B cell (primary cell): ENCODE data around the gene PTPRN2. TPM values are rescaled to one million over a fixed set of nuclear protein-coding genes. Genes with fewer than 3 reads are reported as not detected.

Source experiments
- ATAC-seq: fragments of 200-7000 bp; cut with Tn5 transposase; one replicate; pipeline ENCODE4 v1.10.0; 2021; ENCODE audit warnings: low read depth, mild to moderate bottlenecking, moderate number of reproducible peaks, moderate library complexity
- CTCF ChIA-PET: fragments of 350-600 bp; sonication (Branson Sonifier 250); formaldehyde crosslinking; loops from one replicate; lab custom pipeline; 2021; ENCODE audit warnings: antibody characterized with exemption, inconsistent platforms; lab: Charles Lee
- POLR2A ChIA-PET: fragments of 350-600 bp; sonication (Branson Sonifier 250); formaldehyde crosslinking; loops from one replicate; lab custom pipeline; 2021; ENCODE audit warnings: antibody characterized with exemption; lab: Charles Lee
- DNase-seq: peaks from one replicate; pipeline ENCODE4 v3.0.0; 2013
- H2AFZ ChIP-seq: 2 replicates; pipeline ENCODE4 v1.6.1; 2012; ENCODE audit warnings: mild to moderate bottlenecking, low read depth, low read length; ENCODE audit not compliant: insufficient read depth, poor library complexity, severe bottlenecking
- H3K27ac ChIP-seq, 2 donors: 1 replicate in 1 of 2; 2 replicates in 1 of 2; pipeline ENCODE4 v1.5.1; 2012 to 2013; ENCODE audit warnings: low read length in 2 of 2, mild to moderate bottlenecking in 2 of 2, moderate library complexity in 1 of 2
- H3K27me3 ChIP-seq, 4 experiments: fragments of 200-600 bp in 1 of 4; sonication (generic) in 1 of 4; replicated peaks in 1 of 4; 1 replicate in 2 of 4; 2 replicates in 2 of 4; pipeline versions ENCODE4 v1.6.1 to v1.7.0; 2013 to 2016; ENCODE audit warnings: low read length in 3 of 4, mild to moderate bottlenecking in 2 of 4, mixed read lengths in 1 of 4, moderate library complexity in 1 of 4; ENCODE audit not compliant: insufficient read depth in 4 of 4, control insufficient read depth in 3 of 4; ENCODE audit errors: control extremely low read depth in 1 of 4
- H3K36me3 ChIP-seq, 2 experiments: replicated peaks in 1 of 2; 1 replicate in 1 of 2; 2 replicates in 1 of 2; pipeline versions ENCODE4 v1.6.1 to v1.7.1; 2013; ENCODE audit warnings: low read length in 1 of 2; ENCODE audit not compliant: insufficient read depth in 2 of 2, control insufficient read depth in 1 of 2; ENCODE audit errors: control extremely low read depth in 1 of 2, extremely low read depth in 1 of 2
- H3K4me1 ChIP-seq, 2 donors: fragments of 200-600 bp in 1 of 2; sonication (generic) in 1 of 2; 1 replicate in 1 of 2; 2 replicates in 1 of 2; pipeline versions ENCODE4 v1.5.1 to v1.6.1; 2013 to 2017; ENCODE audit warnings: low read length in 2 of 2; ENCODE audit not compliant: control insufficient read depth in 2 of 2, insufficient read depth in 2 of 2
- H3K4me2 ChIP-seq: replicated peaks from 2 replicates; pipeline ENCODE3; 2012; ENCODE audit warnings: mild to moderate bottlenecking, low read depth, low read length; ENCODE audit not compliant: poor library complexity, severe bottlenecking
- H3K4me3 ChIP-seq, 5 experiments: fragments of 200-600 bp in 1 of 5; sonication (generic) in 1 of 5; 1 replicate in 3 of 5; 2 replicates in 2 of 5; pipeline versions ENCODE4 v1.5.1 to v1.7.0; 2011 to 2016; ENCODE audit warnings: low read length in 4 of 5, mild to moderate bottlenecking in 4 of 5, low read depth in 2 of 5, control low read depth in 1 of 5, moderate library complexity in 1 of 5; ENCODE audit not compliant: insufficient read depth in 1 of 5; ENCODE audit errors: control extremely low read depth in 1 of 5, extremely low read depth in 1 of 5
- H3K79me2 ChIP-seq: fragments of 200-600 bp; sonication (generic); one replicate; pipeline ENCODE4 v1.6.0; 2016; ENCODE audit warnings: low read length; ENCODE audit not compliant: control insufficient read depth, insufficient read depth
- H3K9ac ChIP-seq: fragments of 200-600 bp; sonication (generic); 2 replicates; pipeline ENCODE4 v1.6.1; 2017; ENCODE audit warnings: mild to moderate bottlenecking, low read length, moderate library complexity
- H3K9me3 ChIP-seq, 3 donors: one replicate each; pipeline versions ENCODE4 v1.6.1 to v1.7.1; 2013; ENCODE audit warnings: low read length in 2 of 3; ENCODE audit not compliant: control insufficient read depth in 2 of 3, insufficient read depth in 1 of 3; ENCODE audit errors: control extremely low read depth in 1 of 3
- H4K20me1 ChIP-seq: 2 replicates; pipeline ENCODE4 v1.6.0; 2012; ENCODE audit warnings: mild to moderate bottlenecking, low read length; ENCODE audit not compliant: insufficient read depth, control insufficient read depth, poor library complexity, severe bottlenecking
- H3K27ac Mint-ChIP-seq: one replicate; pipeline ENCODE4 v1.8.0; 2021; ENCODE audit warnings: mixed read lengths
- H3K27me3 Mint-ChIP-seq: one replicate; pipeline ENCODE4 v1.8.0; 2021; ENCODE audit warnings: mixed read lengths
- H3K4me1 Mint-ChIP-seq: one replicate; pipeline ENCODE4 v1.8.0; 2021; ENCODE audit warnings: mixed read lengths
- H3K4me3 Mint-ChIP-seq: one replicate; pipeline ENCODE4 v1.8.0; 2021; ENCODE audit warnings: mixed read lengths
- H3K9me3 Mint-ChIP-seq: one replicate; pipeline ENCODE4 v1.8.0; 2022; ENCODE audit warnings: mixed read lengths; ENCODE audit not compliant: insufficient read depth
- EZH2 ChIP-seq: IDR thresholded peaks from 2 replicates; pipeline ENCODE4 v1.6.1; 2012; ENCODE audit warnings: borderline replicate concordance, low read depth, mild to moderate bottlenecking, moderate library complexity, low read length; ENCODE audit not compliant: insufficient read depth, poor library complexity, severe bottlenecking
- WGBS: methylation state at CpG from one replicate; pipeline ENCODE4 v1.1.5; 2013; ENCODE audit warnings: missing lambda C conversion rate; ENCODE audit not compliant: insufficient coverage; 5-methylcytosine and 5-hydroxymethylcytosine counted together
- intact Hi-C: fragments of 100-400 bp; cut with micrococcal nuclease; formaldehyde crosslinking; loops from one replicate; pipeline ENCODE4 v1.10.0; 2022
- polyA plus RNA-seq: library from polyadenylated mRNA; depleted of rRNA; stranded (reverse); fragments of >200 nt; gene quantifications from 2 replicates; pipeline ENCODE4 v1.2.3, GENCODE V29; 2012
- total RNA-seq, 2 donors: library from RNA; stranded (reverse); fragments of 120-200 nt in 1 of 2; gene quantifications; 1 replicate in 1 of 2; 2 replicates in 1 of 2; pipeline versions ENCODE4 v1.2.3 to v1.2.4, GENCODE V29; 2013 to 2022
- TF ChIP-seq, protein P1 (sequence below): fragments of 200-600 bp; IDR thresholded peaks from one replicate; pipeline ENCODE4 v1.8.0; 2022; ENCODE audit warnings: antibody characterized with exemption, mild to moderate bottlenecking

The PTPRN2 gene
- total and polyA plus RNA-seq, 2 donors (not counting 1 experiment from before 2014, with no cell fraction given): 2.0 to 5.0 TPM

DNA sequence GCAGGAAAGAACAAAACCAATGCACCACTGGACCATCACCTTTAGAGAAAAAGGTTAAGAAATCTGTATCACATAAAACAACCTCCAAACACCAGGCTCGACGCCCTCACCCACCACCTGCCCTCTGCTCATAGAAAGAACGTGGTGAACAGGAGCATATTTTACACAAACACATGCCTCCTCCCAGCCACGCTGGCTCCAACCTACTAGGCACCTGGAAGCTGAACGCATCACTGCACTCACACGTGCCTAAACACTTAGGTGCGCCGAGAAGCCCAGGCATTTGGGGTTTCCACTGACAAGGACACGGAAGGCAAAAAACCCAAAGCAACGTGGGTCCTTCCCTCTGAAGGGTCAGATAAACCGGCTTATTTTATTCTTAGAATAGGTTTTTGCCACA, 56.0 kb downstream of the PTPRN2 start:
- no peaks in the 10 kb centered on the region for H3K79me2 ChIP-seq
- ATAC-seq (no peak), DNase-seq (no peak)
- Mint-ChIP-seq H3K4me1 (peaks cover 8% of the 10 kb centered on the region), H3K27ac (no peak overlapping the region), H3K9me3 (no peaks in the 10 kb centered on the region), H3K27me3 (peaks cover 8% of the 10 kb centered on the region), H3K4me3 (no peak overlapping the region)
- H3K36me3 ChIP-seq: no peaks in the 10 kb centered on the region
- H3K4me1 ChIP-seq: no peaks in the 10 kb centered on the region
- H3K27me3 ChIP-seq: peaks cover 0 to 2% (median 0%) of the 10 kb centered on the region in 4 experiments
- no peak overlapping the region for H2AFZ ChIP-seq
- intact Hi-C loops: no loop called here
- WGBS: 89% methylated on average over 11 of the region's 11 CpGs
- H3K9me3 ChIP-seq: peaks cover 0 to 16% (median 0%) of the 10 kb centered on the region in 3 donors
- no peak overlapping the region for H3K4me2 ChIP-seq
- ChIA-PET CTCF (no interaction called here), POLR2A (no interaction called here)
- no peak overlapping the region for H3K4me3 ChIP-seq
- TF ChIP-seq, protein P1, sequence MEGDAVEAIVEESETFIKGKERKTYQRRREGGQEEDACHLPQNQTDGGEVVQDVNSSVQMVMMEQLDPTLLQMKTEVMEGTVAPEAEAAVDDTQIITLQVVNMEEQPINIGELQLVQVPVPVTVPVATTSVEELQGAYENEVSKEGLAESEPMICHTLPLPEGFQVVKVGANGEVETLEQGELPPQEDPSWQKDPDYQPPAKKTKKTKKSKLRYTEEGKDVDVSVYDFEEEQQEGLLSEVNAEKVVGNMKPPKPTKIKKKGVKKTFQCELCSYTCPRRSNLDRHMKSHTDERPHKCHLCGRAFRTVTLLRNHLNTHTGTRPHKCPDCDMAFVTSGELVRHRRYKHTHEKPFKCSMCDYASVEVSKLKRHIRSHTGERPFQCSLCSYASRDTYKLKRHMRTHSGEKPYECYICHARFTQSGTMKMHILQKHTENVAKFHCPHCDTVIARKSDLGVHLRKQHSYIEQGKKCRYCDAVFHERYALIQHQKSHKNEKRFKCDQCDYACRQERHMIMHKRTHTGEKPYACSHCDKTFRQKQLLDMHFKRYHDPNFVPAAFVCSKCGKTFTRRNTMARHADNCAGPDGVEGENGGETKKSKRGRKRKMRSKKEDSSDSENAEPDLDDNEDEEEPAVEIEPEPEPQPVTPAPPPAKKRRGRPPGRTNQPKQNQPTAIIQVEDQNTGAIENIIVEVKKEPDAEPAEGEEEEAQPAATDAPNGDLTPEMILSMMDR: no peak
- TF ChIP-seq EZH2: no peak
- H3K27ac ChIP-seq: no peak overlapping the region
- no peaks in the 10 kb centered on the region for H4K20me1 ChIP-seq
- no peak overlapping the region for H3K9ac ChIP-seq

DNA sequence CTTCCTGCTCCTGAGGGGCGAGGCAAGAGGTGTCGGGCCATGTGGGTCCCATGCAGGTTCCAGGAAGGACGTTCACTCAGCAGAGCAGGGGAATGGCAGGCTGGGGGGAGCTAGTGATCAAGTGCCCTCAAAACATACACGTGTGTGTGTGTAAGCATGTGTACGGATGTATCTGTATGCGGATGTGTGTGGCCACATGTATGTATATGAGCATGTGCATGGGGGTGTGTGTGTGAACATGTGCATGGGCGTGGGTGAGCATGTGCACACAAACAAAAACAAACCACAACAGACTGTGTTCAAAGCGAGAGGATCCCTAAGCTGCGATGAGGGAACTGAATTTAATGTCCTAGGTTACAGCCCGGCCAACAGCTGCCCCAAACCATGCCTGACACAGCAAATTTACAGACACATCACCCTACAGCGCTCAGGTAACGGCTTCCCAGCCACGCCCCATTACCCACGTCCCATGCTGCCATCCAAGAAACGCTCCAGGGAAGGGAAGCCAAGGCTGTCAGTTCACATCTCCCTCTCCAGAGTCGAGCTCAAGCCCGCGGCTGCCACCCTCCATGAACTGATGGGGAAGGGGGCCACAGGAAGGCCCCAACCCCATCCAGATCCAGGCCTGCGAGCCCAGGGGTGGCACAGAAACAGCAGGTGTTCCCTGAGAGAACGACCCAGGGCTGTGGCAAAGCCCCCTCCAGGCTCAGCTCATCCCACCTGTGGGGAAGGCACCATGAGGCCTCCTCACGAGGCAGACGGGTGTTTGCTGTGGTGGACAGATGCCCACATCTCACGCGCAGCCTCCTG, 56.6 kb downstream of the PTPRN2 start:
- POLR2A ChIA-PET: no interaction called here
- Mint-ChIP-seq H3K27me3 (peaks cover 8% of the 10 kb centered on the region), H3K4me1 (peaks cover 5% of the 10 kb centered on the region), H3K27ac (no peak overlapping the region), H3K9me3 (no peaks in the 10 kb centered on the region), H3K4me3 (no peak overlapping the region)
- no peak overlapping the region for H3K4me2 ChIP-seq
- H3K27ac ChIP-seq: no peak overlapping the region
- peaks cover 0 to 16% (median 0%) of the 10 kb centered on the region in 3 donors for H3K9me3 ChIP-seq
- ATAC-seq (no peak), DNase-seq (no peak)
- H3K27me3 ChIP-seq: peaks cover 0 to 2% (median 0%) of the 10 kb centered on the region in 4 experiments
- CTCF ChIA-PET: no interaction called here
- no peak overlapping the region for H3K4me3 ChIP-seq
- no peaks in the 10 kb centered on the region for H3K4me1 ChIP-seq
- no peaks in the 10 kb centered on the region for H3K36me3 ChIP-seq
- 75% methylated on average over 17 of the region's 24 CpGs for WGBS
- H2AFZ ChIP-seq: no peak overlapping the region
- intact Hi-C loops: no loop called here
- no peak overlapping the region for H3K9ac ChIP-seq
- TF ChIP-seq, protein P1: no peak
- no peak for TF ChIP-seq EZH2
- H4K20me1 ChIP-seq: no peaks in the 10 kb centered on the region
- H3K79me2 ChIP-seq: no peaks in the 10 kb centered on the region
